Fibroblast of peridontal ligament (primary cell): ENCODE data around the gene RIMS1.

Experiments
- DNase-seq: peaks from one replicate; pipeline ENCODE4 v3.0.0-alpha.2; 2010; ENCODE audit errors: extremely low read depth

RIMS1 gene

GRCh38 chr6:72411872-72412708, 525.7 kb downstream of the RIMS1 start:
- DNase-seq: peak; percentile 90

GRCh38 chr6:72412709-72413044, 526.3 kb downstream of the RIMS1 start:
- no peak for DNase-seq

GRCh38 chr6:72413884-72414283, 527.5 kb downstream of the RIMS1 start:
- no peak for DNase-seq

- DNase-seq: no peak
Observed at GRCh38 chr6:72414657-72415056, 528.3 kb downstream of the RIMS1 start.

GRCh38 chr6:72416744-72417465, 530.6 kb downstream of the RIMS1 start:
- DNase-seq: no peak

GRCh38 chr6:72417759-72418158, 531.4 kb downstream of the RIMS1 start:
- no peak for DNase-seq

- peak; percentile 80 for DNase-seq
Observed at GRCh38 chr6:72418495-72418894, 532.1 kb downstream of the RIMS1 start.

DNA sequence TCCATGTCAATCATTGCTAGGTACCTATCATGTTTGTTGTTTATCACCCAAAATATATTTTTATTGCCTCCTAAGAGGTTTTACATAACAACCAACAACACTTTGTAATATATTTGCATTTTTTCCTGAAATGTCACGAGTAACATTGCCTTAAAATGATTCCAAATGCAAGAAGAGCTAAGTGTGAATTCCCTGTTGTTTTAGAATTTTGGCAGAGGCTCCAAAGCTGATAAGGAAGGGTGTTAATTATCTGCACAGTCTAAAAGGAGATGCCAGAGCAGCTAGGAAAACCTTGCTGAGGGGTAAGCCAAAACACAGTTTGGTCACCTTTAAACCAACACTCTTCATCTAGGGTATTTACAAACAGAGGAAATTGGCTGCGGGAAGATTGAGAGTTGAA, 533.6 kb downstream of the RIMS1 start:
- DNase-seq: no peak

- DNase-seq: no peak
Observed at GRCh38 chr6:72420409-72420808, 534.1 kb downstream of the RIMS1 start.

DNA sequence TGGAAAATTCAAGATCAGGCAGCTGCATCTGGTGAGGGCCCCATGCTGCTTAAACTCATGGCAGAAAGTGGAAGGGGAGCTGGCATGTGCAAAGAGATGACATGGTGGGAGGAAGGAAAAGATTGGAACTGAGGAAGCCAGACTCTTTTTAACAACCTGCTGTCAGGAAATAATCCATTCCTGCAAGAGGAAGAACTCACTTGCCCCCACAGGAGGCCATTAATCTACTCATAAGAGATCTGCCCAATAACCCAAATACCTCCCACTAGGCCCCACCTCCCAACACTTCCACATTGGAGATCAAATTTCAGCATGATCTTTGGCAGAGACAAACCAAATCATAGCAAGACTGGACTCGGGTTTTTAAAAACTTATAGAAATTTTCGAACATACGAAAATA, 535.0 kb downstream of the RIMS1 start:
- DNase-seq: no peak

DNA sequence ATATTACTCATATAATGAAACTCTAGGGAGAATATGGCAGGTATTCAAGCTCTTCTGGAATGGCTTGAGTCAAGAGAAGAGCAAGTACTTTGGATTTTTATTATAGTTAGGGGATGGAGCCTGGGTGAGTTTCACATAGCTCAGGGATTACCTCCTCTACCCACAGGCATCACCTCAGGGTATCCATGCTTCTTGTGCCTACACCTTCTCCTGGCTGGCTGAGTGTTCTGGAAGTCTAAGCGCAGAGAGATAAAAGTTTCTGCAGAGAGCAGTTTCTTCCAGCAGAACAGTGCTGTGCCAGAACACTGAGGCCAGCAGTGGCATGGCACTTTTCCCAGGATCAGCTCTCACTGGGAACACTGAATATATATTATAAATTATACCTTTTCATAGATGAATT, 535.8 kb downstream of the RIMS1 start:
- DNase-seq: no peak

GRCh38 chr6:72424476-72424875, 538.1 kb downstream of the RIMS1 start:
- no peak for DNase-seq

DNA sequence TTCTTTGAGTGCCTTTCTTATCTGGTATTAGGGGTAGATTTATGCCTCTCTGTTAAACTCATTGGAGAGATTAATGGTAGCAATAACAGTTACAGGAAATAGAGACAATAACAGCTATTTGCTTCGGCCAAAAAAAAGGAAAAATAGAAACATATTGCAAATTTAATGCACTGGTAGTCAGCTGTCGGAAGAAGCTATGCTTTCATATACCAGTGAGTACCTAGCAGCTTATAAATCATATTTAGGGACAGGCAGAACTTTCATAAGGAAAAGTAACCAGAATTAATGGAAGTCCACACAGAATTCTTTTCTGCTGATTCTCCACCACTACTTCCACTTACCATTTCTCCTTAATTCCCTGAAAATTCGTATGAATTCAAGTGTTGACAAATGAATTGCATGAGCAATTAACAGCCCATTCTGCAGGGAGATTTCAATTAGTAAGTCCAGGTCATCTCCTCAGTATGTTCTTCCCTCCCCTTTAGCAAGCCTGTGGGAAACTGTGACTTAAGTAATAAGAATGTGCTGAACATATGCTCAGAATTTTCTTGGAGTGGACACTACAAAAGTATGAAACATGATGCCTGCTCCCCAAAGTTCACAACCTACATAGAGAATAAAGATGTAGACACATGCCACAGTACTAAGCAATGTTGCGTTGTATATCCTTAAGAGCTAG, 538.8 kb downstream of the RIMS1 start:
- peak; percentile 93 for DNase-seq

- DNase-seq: no peak
Observed at GRCh38 chr6:72440611-72441010, 554.3 kb downstream of the RIMS1 start.

GRCh38 chr6:72446430-72446829, 560.1 kb downstream of the RIMS1 start:
- no peak for DNase-seq
